BJ (cell line): Measurements from ENCODE around the gene DPY30. TPM values are rescaled to one million over a fixed set of nuclear protein-coding genes. Genes with fewer than 3 reads are reported as not detected.
A peak's percentile ranks its signal among the peaks of the same experiment; 100 is the strongest.
"Not testable (repeated sequence)": the region's sequence is repeated elsewhere in the genome, so short reads cannot be mapped to it uniquely, and the experiment has no call there.

Source experiments
- CTCF ChIA-PET: fragments of 350-600 bp; formaldehyde crosslinking; extraction: SDS; loops from one replicate; lab custom pipeline; 2021; ENCODE audit warnings: antibody characterized with exemption, inconsistent platforms; lab: Yijun Ruan, JAX
- POLR2A ChIA-PET: fragments of 300-600 bp; sonication (Branson Sonifier 250); formaldehyde crosslinking; extraction: SDS; loops from one replicate; lab custom pipeline; 2021; ENCODE audit warnings: antibody characterized with exemption; lab: Charles Lee
- DNase-seq: peaks from one replicate; pipeline ENCODE4 v3.0.0-alpha.2; 2011; ENCODE audit warnings: low read depth
- H3K27me3 ChIP-seq: 2 replicates; pipeline ENCODE4 v1.6.0; 2011; ENCODE audit warnings: low read length; ENCODE audit not compliant: control insufficient read depth, insufficient read depth
- H3K36me3 ChIP-seq: 2 replicates; pipeline ENCODE4 v1.5.1; 2011; ENCODE audit warnings: low read length; ENCODE audit not compliant: control insufficient read depth, insufficient read depth
- H3K4me3 ChIP-seq: 2 replicates; pipeline ENCODE4 v1.5.1; 2011; ENCODE audit warnings: low read depth, mild to moderate bottlenecking, control low read depth, low read length
- polyA plus RNA-seq: library from polyadenylated mRNA; depleted of rRNA; stranded (reverse); fragments of >200 nt; gene quantifications from 2 replicates; pipeline ENCODE4 v1.2.3, GENCODE V29; 2011
- TF ChIP-seq, protein P1 (sequence below): IDR thresholded peaks from 2 replicates; pipeline ENCODE4 v1.5.1; 2011; ENCODE audit warnings: low read depth, mild to moderate bottlenecking, control low read depth, inconsistent platforms, low read length, moderate library complexity; ENCODE audit not compliant: insufficient read depth

Gene DPY30
- polyA plus RNA-seq, 1 experiment = 35.3 TPM

- Histone ChIP-seq H3K4me3 (no peak overlapping the region), H3K36me3 (no peaks in the 10 kb centered on the region), H3K27me3 (no peaks in the 10 kb centered on the region)
- TF ChIP-seq, protein P1, sequence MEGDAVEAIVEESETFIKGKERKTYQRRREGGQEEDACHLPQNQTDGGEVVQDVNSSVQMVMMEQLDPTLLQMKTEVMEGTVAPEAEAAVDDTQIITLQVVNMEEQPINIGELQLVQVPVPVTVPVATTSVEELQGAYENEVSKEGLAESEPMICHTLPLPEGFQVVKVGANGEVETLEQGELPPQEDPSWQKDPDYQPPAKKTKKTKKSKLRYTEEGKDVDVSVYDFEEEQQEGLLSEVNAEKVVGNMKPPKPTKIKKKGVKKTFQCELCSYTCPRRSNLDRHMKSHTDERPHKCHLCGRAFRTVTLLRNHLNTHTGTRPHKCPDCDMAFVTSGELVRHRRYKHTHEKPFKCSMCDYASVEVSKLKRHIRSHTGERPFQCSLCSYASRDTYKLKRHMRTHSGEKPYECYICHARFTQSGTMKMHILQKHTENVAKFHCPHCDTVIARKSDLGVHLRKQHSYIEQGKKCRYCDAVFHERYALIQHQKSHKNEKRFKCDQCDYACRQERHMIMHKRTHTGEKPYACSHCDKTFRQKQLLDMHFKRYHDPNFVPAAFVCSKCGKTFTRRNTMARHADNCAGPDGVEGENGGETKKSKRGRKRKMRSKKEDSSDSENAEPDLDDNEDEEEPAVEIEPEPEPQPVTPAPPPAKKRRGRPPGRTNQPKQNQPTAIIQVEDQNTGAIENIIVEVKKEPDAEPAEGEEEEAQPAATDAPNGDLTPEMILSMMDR = no peak
- ChIA-PET CTCF (no interaction called here), POLR2A (interaction anchor here (0.7 kb wide), 1 partner anchor 693 kb away, joined by 4 read pairs; no protein-coding TSS in a partner anchor)
- DNase-seq = no peak
Measured at GRCh38 chr2:32012872-32013271, 26.7 kb downstream of the DPY30 start.

GRCh38 chr2:32011485-32011960, 28.1 kb downstream of the DPY30 start:
- TF ChIP-seq, protein P1 = no peak
- no peak for DNase-seq
- H3K4me3 ChIP-seq = peak overlapping the region; percentile 98
- CTCF ChIA-PET = interaction anchor here (0.8 kb wide), 1 partner anchor 8 kb away, joined by 3 read pairs; no protein-coding TSS in a partner anchor
- no peaks in the 10 kb centered on the region for H3K27me3 ChIP-seq
- POLR2A ChIA-PET = no interaction called here
- H3K36me3 ChIP-seq = no peaks in the 10 kb centered on the region

GRCh38 chr2:32010670-32011484, 28.7 kb downstream of the DPY30 start, which contains the start of gene MEMO1:
Gene MEMO1, minus strand, starts transcription at chr2:32011008. Its CDS starts 761 bp downstream, at chr2:32010247.
- POLR2A ChIA-PET = no interaction called here
- CTCF ChIA-PET = interaction anchor here (0.8 kb wide), 1 partner anchor 9 kb away, joined by 3 read pairs; no protein-coding TSS in a partner anchor
- H3K36me3 ChIP-seq = no peaks in the 10 kb centered on the region
- DNase-seq = peak; percentile 60
- TF ChIP-seq, protein P1 = no peak
- H3K27me3 ChIP-seq = no peaks in the 10 kb centered on the region
- H3K4me3 ChIP-seq = peak within 1 kb of the TSS; percentile 98

- DNase-seq, POLR2A ChIA-PET, H3K27me3 ChIP-seq, CTCF ChIA-PET, H3K36me3 ChIP-seq: not testable (repeated sequence)
- peak overlapping the region; percentile 98 for H3K4me3 ChIP-seq
Measured at GRCh38 chr2:32010280-32010669, 29.3 kb downstream of the DPY30 start.

DNA sequence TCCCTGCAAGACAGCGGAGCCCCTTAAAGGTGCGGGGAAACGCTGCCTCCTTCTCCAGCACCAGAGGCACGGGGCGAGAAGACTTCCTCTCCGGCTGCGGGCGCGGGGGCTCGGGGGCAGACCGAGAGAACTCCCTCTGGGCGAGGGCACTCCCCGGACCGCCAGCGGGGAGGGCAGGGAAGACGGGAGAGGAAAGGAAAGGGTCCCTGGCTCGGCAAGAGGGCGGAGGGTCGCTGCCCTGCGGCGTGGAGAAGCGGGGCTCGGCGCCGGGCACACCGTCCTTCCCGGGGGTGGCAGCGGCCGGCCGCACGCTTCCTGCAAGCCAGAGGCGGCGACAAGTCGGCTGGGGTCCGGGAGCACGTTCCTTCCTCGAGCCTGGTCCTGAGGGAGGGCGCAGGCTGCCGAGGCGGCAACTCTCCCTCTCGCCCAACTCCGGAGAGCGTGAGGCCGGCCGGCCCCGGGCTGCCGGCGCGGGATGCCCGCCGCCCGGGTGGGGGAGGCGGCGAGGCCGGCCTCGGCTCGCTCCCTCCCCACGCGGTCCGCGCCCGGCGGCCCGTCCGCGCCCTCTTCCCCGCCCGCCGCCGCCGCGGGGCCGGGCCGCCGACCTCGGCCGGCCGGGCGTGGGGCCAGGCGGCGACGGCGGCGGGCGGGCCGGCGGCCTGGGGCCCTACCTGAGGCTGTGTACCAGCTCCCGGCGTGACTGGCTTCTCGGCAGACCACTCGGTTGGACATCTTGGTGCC, 29.9 kb downstream of the DPY30 start:
- no peaks in the 10 kb centered on the region for H3K27me3 ChIP-seq
- ChIA-PET POLR2A (no interaction called here), CTCF (no interaction called here)
- no peak for DNase-seq
- no peaks in the 10 kb centered on the region for H3K36me3 ChIP-seq
- H3K4me3 ChIP-seq = peak overlapping the region; percentile 98
- TF ChIP-seq, protein P1 = no peak
